NB4 (cell line): Measurements from ENCODE around the gene UBE3A.
A peak's percentile ranks its signal among the peaks of the same experiment; 100 is the strongest.

ENCODE experiments used
- DNase-seq: peaks from one replicate; pipeline ENCODE4 v3.0.0; 2010; ENCODE audit warnings: low read depth
- H3K4me3 ChIP-seq: one replicate; pipeline ENCODE4 v1.5.1; 2011; ENCODE audit warnings: mild to moderate bottlenecking, low read depth, low read length, moderate library complexity
- MAX ChIP-seq: IDR thresholded peaks from 2 replicates; pipeline ENCODE4 v1.6.1; 2011; ENCODE audit warnings: low read depth, low read length
- MYC ChIP-seq: IDR thresholded peaks from 2 replicates; pipeline ENCODE4 v1.6.1; 2011; ENCODE audit warnings: low read depth, low read length
- POLR2A ChIP-seq: IDR thresholded peaks from 2 replicates; pipeline ENCODE4 v1.6.1; 2011; ENCODE audit warnings: mild to moderate bottlenecking; ENCODE audit not compliant: insufficient read length; ENCODE audit errors: extremely low read depth
- TF ChIP-seq, protein P1 (sequence below): IDR thresholded peaks from one replicate; pipeline ENCODE4 v1.5.1; 2012; ENCODE audit warnings: low read depth, low read length

Gene UBE3A

GRCh38 chr15:25346371-25346770 is 92.5 kb downstream of the UBE3A start:
- TF ChIP-seq POLR2A: no peak
- TF ChIP-seq MAX: no peak
- no peak for TF ChIP-seq MYC
- TF ChIP-seq, protein P1, sequence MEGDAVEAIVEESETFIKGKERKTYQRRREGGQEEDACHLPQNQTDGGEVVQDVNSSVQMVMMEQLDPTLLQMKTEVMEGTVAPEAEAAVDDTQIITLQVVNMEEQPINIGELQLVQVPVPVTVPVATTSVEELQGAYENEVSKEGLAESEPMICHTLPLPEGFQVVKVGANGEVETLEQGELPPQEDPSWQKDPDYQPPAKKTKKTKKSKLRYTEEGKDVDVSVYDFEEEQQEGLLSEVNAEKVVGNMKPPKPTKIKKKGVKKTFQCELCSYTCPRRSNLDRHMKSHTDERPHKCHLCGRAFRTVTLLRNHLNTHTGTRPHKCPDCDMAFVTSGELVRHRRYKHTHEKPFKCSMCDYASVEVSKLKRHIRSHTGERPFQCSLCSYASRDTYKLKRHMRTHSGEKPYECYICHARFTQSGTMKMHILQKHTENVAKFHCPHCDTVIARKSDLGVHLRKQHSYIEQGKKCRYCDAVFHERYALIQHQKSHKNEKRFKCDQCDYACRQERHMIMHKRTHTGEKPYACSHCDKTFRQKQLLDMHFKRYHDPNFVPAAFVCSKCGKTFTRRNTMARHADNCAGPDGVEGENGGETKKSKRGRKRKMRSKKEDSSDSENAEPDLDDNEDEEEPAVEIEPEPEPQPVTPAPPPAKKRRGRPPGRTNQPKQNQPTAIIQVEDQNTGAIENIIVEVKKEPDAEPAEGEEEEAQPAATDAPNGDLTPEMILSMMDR: no peak
- no peak for DNase-seq
- no peak overlapping the region for H3K4me3 ChIP-seq

GRCh38 chr15:25345943-25346342 is 92.9 kb downstream of the UBE3A start:
- DNase-seq: no peak
- TF ChIP-seq POLR2A (no peak), MYC (no peak), MAX (no peak)
- TF ChIP-seq, protein P1: no peak
- H3K4me3 ChIP-seq: no peak overlapping the region

DNA sequence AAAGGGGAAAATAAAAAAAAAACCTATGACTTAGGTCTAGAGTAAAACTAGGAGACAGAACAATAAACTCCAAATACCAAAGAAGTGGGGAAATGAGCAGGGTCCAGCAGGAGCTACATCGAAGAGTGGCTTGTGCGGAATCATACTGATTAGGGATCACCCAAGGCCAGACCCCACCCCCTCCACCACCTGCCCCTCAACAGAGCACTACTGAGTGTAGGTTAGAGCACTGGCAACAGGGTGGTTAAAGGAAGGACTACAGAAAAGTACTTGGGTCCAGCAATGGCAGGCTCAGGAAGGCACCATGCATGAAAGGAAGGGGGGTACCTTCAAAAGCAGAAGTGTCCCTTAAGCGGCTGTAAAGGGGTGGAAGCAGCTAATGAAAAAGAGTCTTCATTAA is 96.2 kb downstream of the UBE3A start:
- DNase-seq: peak; percentile 16
- TF ChIP-seq MYC: no peak
- TF ChIP-seq MAX: no peak
- TF ChIP-seq POLR2A: no peak
- TF ChIP-seq, protein P1: no peak
- no peak overlapping the region for H3K4me3 ChIP-seq

DNA sequence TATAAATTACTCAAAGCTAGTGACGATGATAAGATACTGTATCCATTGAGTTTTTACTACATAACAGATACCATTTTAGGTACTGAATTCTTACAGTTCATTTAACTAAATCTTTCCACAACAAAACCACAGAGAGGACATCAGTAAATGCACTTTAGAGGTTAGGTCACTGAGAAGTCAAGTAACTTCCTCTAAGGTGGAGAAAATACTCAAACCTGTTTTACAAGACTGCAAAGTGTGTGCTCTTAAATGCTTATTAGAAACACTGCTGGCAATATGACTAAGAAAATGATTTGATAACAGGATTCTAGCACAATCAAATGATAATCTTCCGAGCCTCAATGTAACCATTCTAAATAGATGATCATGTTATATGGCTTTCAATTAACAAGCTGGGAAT is 99.4 kb downstream of the UBE3A start:
- TF ChIP-seq MAX: no peak
- TF ChIP-seq POLR2A: no peak
- TF ChIP-seq, protein P1: no peak
- TF ChIP-seq MYC: no peak
- DNase-seq: no peak
- H3K4me3 ChIP-seq: no peak overlapping the region

- no peak overlapping the region for H3K4me3 ChIP-seq
- no peak for DNase-seq
- TF ChIP-seq MYC: no peak
- TF ChIP-seq, protein P1: no peak
- no peak for TF ChIP-seq POLR2A
- TF ChIP-seq MAX: no peak
Measured at GRCh38 chr15:25335279-25335678, 103.5 kb downstream of the UBE3A start.

- no peak for DNase-seq
- no peak for TF ChIP-seq MYC
- TF ChIP-seq MAX: no peak
- no peak for TF ChIP-seq POLR2A
- TF ChIP-seq, protein P1: no peak
- H3K4me3 ChIP-seq: no peak overlapping the region
Measured at GRCh38 chr15:25333049-25333448, 105.8 kb downstream of the UBE3A start.
